ENCODE data around the gene TTC38.

Gene TTC38

GRCh38 chr22:46242076-46242475 lies 25.7 kb upstream of the TTC38 start:
- in situ Hi-C loops (cut with MboI; ENCODE audit: low sequenced_read_pairs, unreplicated experiment) = no loop called here

DNA sequence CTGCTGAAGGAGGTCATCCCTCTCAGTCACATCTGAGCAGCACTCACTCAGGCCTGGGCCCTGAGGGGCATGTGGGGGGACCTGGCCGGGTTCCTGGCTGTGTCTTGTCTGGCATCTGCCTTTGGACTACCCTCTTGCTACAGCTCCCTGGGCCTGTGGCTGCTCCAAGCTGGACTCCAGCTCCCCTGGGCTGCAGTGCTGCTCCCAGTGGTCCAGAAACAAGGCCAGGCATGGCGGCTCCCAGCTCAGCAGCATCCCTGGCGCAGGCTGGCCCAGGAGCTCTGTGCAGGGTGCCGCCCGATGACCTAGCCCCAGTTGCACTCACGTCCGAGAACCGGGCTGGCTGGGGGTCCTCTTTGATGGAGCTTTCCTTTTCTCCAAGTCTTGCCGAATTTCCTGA lies 23.0 kb upstream of the TTC38 start:
- in situ Hi-C loops (cut with MboI; ENCODE audit: low sequenced_read_pairs, unreplicated experiment) = no loop called here
- TF ChIP-seq CTCF (IDR thresholded peaks at IDR 0.05; ENCODE audit: borderline replicate concordance, control extremely low read depth, extremely low read depth, insufficient read depth, missing control alignments) = no peak
- DNase-seq (ENCODE audit: low spot score) = no peak

More at GRCh38 chr22:46242076-46242475, 25.7 kb upstream of the TTC38 start:
- DNase-seq (ENCODE audit: low spot score) = no peak
- no peak for TF ChIP-seq CTCF (IDR thresholded peaks at IDR 0.05; ENCODE audit: borderline replicate concordance, control extremely low read depth, extremely low read depth, insufficient read depth, missing control alignments)

GRCh38 chr22:46245511-46245910 lies 22.3 kb upstream of the TTC38 start:
- in situ Hi-C loops (cut with MboI; ENCODE audit: low sequenced_read_pairs, unreplicated experiment) = no loop called here
- DNase-seq (ENCODE audit: low spot score) = no peak
- TF ChIP-seq CTCF (IDR thresholded peaks at IDR 0.05; ENCODE audit: borderline replicate concordance, control extremely low read depth, extremely low read depth, insufficient read depth, missing control alignments) = no peak

- DNase-seq (ENCODE audit: low spot score) = no peak
- in situ Hi-C loops (cut with MboI; ENCODE audit: low sequenced_read_pairs, unreplicated experiment) = no loop called here
- no peak for TF ChIP-seq CTCF (IDR thresholded peaks at IDR 0.05; ENCODE audit: borderline replicate concordance, control extremely low read depth, extremely low read depth, insufficient read depth, missing control alignments)
Measured at GRCh38 chr22:46246178-46246577, 21.6 kb upstream of the TTC38 start.

GRCh38 chr22:46247443-46247975 lies 20.3 kb upstream of the TTC38 start:
- DNase-seq (ENCODE audit: low spot score) = no peak
- in situ Hi-C loops (cut with MboI; ENCODE audit: low sequenced_read_pairs, unreplicated experiment) = no loop called here
- no peak for TF ChIP-seq CTCF (IDR thresholded peaks at IDR 0.05; ENCODE audit: borderline replicate concordance, control extremely low read depth, extremely low read depth, insufficient read depth, missing control alignments)

- TF ChIP-seq CTCF (IDR thresholded peaks at IDR 0.05; ENCODE audit: borderline replicate concordance, control extremely low read depth, extremely low read depth, insufficient read depth, missing control alignments) = no peak
Measured at GRCh38 chr22:46250035-46250782, 17.6 kb upstream of the TTC38 start, which contains the start of gene CDPF1. CDPF1 (minus strand) TSS chr22:46250293; CDS start chr22:46248284, 2,009 bp downstream.

More at GRCh38 chr22:46250035-46250782, 17.6 kb upstream of the TTC38 start, which contains the start of gene CDPF1:
- DNase-seq (ENCODE audit: low spot score) = peak; percentile 97
- in situ Hi-C loops (cut with MboI; ENCODE audit: low sequenced_read_pairs, unreplicated experiment) = no loop called here

Data from GM13976 (cell line).